CD4-positive, alpha-beta T cell (primary cell): ENCODE measurements around the gene ALKBH5. TPM values are rescaled to one million over a fixed set of nuclear protein-coding genes. Genes with fewer than 3 reads are reported as not detected.
A peak's percentile ranks its signal among the peaks of the same experiment; 100 is the strongest.

Source experiments
- ATAC-seq: fragments of 200-7000 bp; cut with Tn5 transposase; one replicate; pipeline ENCODE4 v1.10.0; 2022; ENCODE audit warnings: mild to moderate bottlenecking; ENCODE audit not compliant: poor library complexity
- CTCF ChIA-PET: fragments of 350-600 bp; sonication (Branson Sonifier 250); formaldehyde crosslinking; loops from one replicate; lab custom pipeline; 2021; ENCODE audit warnings: antibody characterized with exemption, inconsistent platforms; lab: Charles Lee
- POLR2A ChIA-PET: fragments of 350-600 bp; sonication (Branson Sonifier 250); formaldehyde crosslinking; loops from one replicate; lab custom pipeline; 2021; ENCODE audit warnings: antibody characterized with exemption, inconsistent platforms; lab: Charles Lee
- DNase-seq, 14 experiments: peaks; one replicate each; pipeline ENCODE4 v3.0.0-alpha.2; 2013 to 2020; ENCODE audit warnings: mixed read lengths in 2 of 14
- H3K27ac ChIP-seq, 2 donors: one replicate each; pipeline versions ENCODE4 v1.5.1 to v1.7.0; 2013; ENCODE audit warnings: low read length in 2 of 2, low read depth in 1 of 2, mild to moderate bottlenecking in 1 of 2
- H3K27me3 ChIP-seq, 2 experiments: 1 replicate in 1 of 2; 2 replicates in 1 of 2; pipeline versions ENCODE4 v1.6.1 to v1.7.0; 2013; ENCODE audit warnings: low read length in 2 of 2, control low read depth in 1 of 2, mild to moderate bottlenecking in 1 of 2, moderate library complexity in 1 of 2; ENCODE audit not compliant: insufficient read depth in 2 of 2, control insufficient read depth in 1 of 2
- H3K36me3 ChIP-seq: one replicate; pipeline ENCODE4 v1.6.1; 2013; ENCODE audit warnings: low read length, control low read depth; ENCODE audit not compliant: insufficient read depth
- H3K4me1 ChIP-seq: one replicate; pipeline ENCODE4 v1.6.1; 2013; ENCODE audit warnings: low read length, control low read depth; ENCODE audit not compliant: insufficient read depth
- H3K4me3 ChIP-seq: one replicate; pipeline ENCODE4 v1.5.1; 2013; ENCODE audit warnings: mild to moderate bottlenecking, low read length, moderate library complexity
- H3K9me3 ChIP-seq, 2 experiments: 1 replicate in 1 of 2; 2 replicates in 1 of 2; pipeline versions ENCODE4 v1.6.1 to v1.7.0; 2013; ENCODE audit warnings: low read length in 2 of 2, mild to moderate bottlenecking in 2 of 2, control low read depth in 1 of 2, moderate library complexity in 1 of 2; ENCODE audit not compliant: control insufficient read depth in 1 of 2, insufficient read depth in 1 of 2
- H3K27ac Mint-ChIP-seq: one replicate; pipeline ENCODE4 v1.8.0; 2020; ENCODE audit warnings: mixed read lengths
- H3K27me3 Mint-ChIP-seq: one replicate; pipeline ENCODE4 v1.8.0; 2021; ENCODE audit warnings: mixed read lengths
- H3K36me3 Mint-ChIP-seq: one replicate; pipeline ENCODE4 v1.8.0; 2021; ENCODE audit warnings: low read depth, mixed read lengths
- H3K4me1 Mint-ChIP-seq: one replicate; pipeline ENCODE4 v1.8.0; 2021; ENCODE audit warnings: low read depth, mixed read lengths
- H3K4me3 Mint-ChIP-seq: one replicate; pipeline ENCODE4 v1.8.0; 2020; ENCODE audit warnings: mild to moderate bottlenecking, mixed read lengths
- H3K9me3 Mint-ChIP-seq: one replicate; pipeline ENCODE4 v1.8.0; 2020; ENCODE audit warnings: mixed read lengths
- CTCF ChIP-seq: fragments of 200-600 bp; IDR thresholded peaks from one replicate; pipeline ENCODE4 v1.8.0; 2022; ENCODE audit warnings: antibody characterized with exemption, mild to moderate bottlenecking
- intact Hi-C, 2 experiments: fragments of 100-400 bp; cut with DNase I in 1 of 2; cut with micrococcal nuclease in 1 of 2; formaldehyde crosslinking; loops; one replicate each; pipeline versions ENCODE4 v1.15.1 to v1.9.0; 2023 to 2025; cut with DNase I, micrococcal nuclease
- total RNA-seq, 174 experiments: library from RNA in 2 of 174; stranded (reverse) in 2 of 174; gene quantifications; one replicate each; pipeline ENCODE4 v1.2.3 and lab custom pipeline; 2021 to 2026

Gene ALKBH5
- total RNA-seq, 2 experiments from 2014 or later: 117 to 119 TPM

- Mint-ChIP-seq H3K4me1 (peaks cover 56% of the 10 kb centered on the region), H3K27ac (peak overlapping the region; percentile 70), H3K9me3 (no peaks in the 10 kb centered on the region), H3K36me3 (peaks cover 78% of the 10 kb centered on the region), H3K4me3 (no peak overlapping the region), H3K27me3 (no peaks in the 10 kb centered on the region)
- Histone ChIP-seq H3K4me3 (no peak overlapping the region), H3K36me3 (peaks cover 67% of the 10 kb centered on the region), H3K27me3 (no peaks in the 10 kb centered on the region), H3K4me1 (peaks cover 54% of the 10 kb centered on the region), H3K9me3 (no peaks in the 10 kb centered on the region), H3K27ac (no peak overlapping the region)
- intact Hi-C loops: no loop called here
- ATAC-seq: no peak
- ChIA-PET CTCF (no interaction called here), POLR2A (interaction anchor here (0.6 to 4.7 kb wide), 2 partner anchors 14 to 16 kb away, joined by 3 to 17 read pairs; partner anchors contain the start of gene ALKBH5)
- no peak for TF ChIP-seq CTCF
- DNase-seq: no peak
Observed at GRCh38 chr17:18197535-18198194, 14.0 kb downstream of the ALKBH5 start.

GRCh38 chr17:18198530-18198929 lies 14.9 kb downstream of the ALKBH5 start:
- no peak for TF ChIP-seq CTCF
- DNase-seq (no peak), ATAC-seq (no peak)
- H3K4me3 Mint-ChIP-seq: no peak overlapping the region
- no peaks in the 10 kb centered on the region for H3K27me3 ChIP-seq
- H3K4me1 ChIP-seq: peaks cover 52% of the 10 kb centered on the region
- H3K36me3 Mint-ChIP-seq: peaks cover 81% of the 10 kb centered on the region
- ChIA-PET CTCF (no interaction called here), POLR2A (interaction anchor here (0.6 kb wide), 1 partner anchor 15 kb away, joined by 3 read pairs; no protein-coding TSS in a partner anchor)
- no peaks in the 10 kb centered on the region for H3K27me3 Mint-ChIP-seq
- no peaks in the 10 kb centered on the region for H3K9me3 Mint-ChIP-seq
- H3K27ac ChIP-seq: no peak overlapping the region
- H3K36me3 ChIP-seq: peaks cover 74% of the 10 kb centered on the region
- H3K9me3 ChIP-seq: no peaks in the 10 kb centered on the region
- no peak overlapping the region for H3K4me3 ChIP-seq
- H3K4me1 Mint-ChIP-seq: peaks cover 58% of the 10 kb centered on the region
- H3K27ac Mint-ChIP-seq: peak overlapping the region; percentile 70
- intact Hi-C loops: no loop called here

GRCh38 chr17:18201108-18201507 lies 17.5 kb downstream of the ALKBH5 start:
- intact Hi-C loops: no loop called here
- Histone ChIP-seq H3K27ac (no peak overlapping the region), H3K36me3 (peaks cover 74% of the 10 kb centered on the region), H3K9me3 (no peaks in the 10 kb centered on the region), H3K27me3 (no peaks in the 10 kb centered on the region), H3K4me3 (no peak overlapping the region), H3K4me1 (peaks cover 39% of the 10 kb centered on the region)
- DNase-seq (no peak), ATAC-seq (no peak)
- Mint-ChIP-seq H3K4me1 (peaks cover 36% of the 10 kb centered on the region), H3K9me3 (no peaks in the 10 kb centered on the region), H3K36me3 (peaks cover 78% of the 10 kb centered on the region), H3K27ac (no peak overlapping the region), H3K27me3 (no peaks in the 10 kb centered on the region), H3K4me3 (no peak overlapping the region)
- ChIA-PET CTCF (interaction anchor here (0.9 kb wide), 1 partner anchor 16 kb away, joined by 3 read pairs; no protein-coding TSS in a partner anchor), POLR2A (no interaction called here)
- TF ChIP-seq CTCF: no peak
